ENCODE data around the gene PIP5KL1.

The PIP5KL1 gene

DNA sequence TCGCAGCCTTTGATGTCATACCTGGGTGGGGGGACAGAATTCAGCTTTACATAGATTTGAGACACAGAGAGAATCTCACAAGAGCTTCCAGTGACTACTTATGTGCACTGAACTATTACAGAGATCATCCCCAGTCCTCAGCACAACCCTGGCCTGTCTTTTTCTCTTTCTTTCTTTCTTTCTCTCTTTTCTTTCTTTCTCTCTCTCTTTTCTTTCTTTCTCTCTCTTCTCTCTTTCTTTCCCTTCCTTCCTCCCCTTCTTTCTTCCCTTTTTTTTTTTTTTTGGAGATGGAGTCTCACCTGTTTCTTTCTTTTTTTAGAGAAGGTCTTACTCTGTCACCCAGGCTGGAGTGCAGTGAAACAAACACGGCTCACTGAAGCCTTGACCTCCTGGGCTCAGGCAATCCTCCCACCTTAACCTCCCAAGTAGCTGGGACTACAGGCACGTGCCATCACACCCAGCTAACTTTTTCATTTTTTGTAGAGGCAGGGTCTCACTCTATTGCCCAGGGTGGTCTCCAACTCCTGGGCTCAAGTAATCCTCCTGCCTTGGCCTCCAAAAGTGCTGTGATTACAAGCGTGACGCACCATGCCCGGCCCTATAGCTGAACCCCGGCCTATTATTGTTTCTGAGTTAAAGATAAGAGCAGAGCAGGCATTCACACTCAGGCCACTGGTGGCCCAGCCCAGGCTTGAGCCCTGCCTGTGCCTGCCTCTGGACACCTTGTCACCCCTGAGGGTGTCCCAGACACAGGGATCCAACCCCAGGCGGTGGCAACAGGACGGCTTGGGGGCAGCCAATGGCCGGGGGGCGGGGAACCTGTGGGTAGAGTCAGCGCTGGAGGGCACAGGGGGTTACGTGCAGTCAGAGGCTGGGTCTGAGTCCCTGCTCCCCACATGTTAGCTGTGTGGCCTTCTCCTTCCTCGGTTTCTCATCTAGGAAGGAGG, 4.3 kb downstream of the PIP5KL1 start:
- TF ChIP-seq CTCF (conservative IDR thresholded peaks at IDR 0.05; ENCODE audit: low read depth, low read length): no peak
- H3K4me3 ChIP-seq (ENCODE audit: low read depth, low read length): no peak overlapping the region
- DNase-seq (ENCODE audit: low read depth): no peak

GRCh38 chr9:127924736-127925444, 5.7 kb downstream of the PIP5KL1 start:
- DNase-seq (ENCODE audit: low read depth): no peak
- no peak overlapping the region for H3K4me3 ChIP-seq (ENCODE audit: low read depth, low read length)
- TF ChIP-seq CTCF (conservative IDR thresholded peaks at IDR 0.05; ENCODE audit: low read depth, low read length): no peak

DNA sequence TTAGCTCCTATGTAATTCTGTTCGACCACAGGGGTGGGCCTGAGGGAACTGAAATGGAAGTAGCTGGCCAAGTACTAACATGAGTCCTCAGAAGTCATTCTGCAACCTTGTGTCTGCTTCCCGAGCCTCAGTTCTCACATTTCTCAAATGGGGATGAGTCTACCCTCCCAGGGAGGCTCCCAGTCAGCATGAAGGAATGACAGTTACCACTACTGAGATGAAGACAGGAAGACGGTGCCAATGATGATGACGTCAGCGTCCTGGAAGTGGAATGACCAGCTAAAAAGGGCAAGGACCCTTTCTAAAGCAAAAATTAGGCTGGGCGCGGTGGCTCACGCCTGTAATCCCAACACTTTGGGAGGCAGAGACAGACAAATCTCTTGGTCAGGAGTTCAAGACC, 6.8 kb downstream of the PIP5KL1 start:
- DNase-seq (ENCODE audit: low read depth): peak; percentile 83
- H3K4me3 ChIP-seq (ENCODE audit: low read depth, low read length): no peak overlapping the region
- TF ChIP-seq CTCF (conservative IDR thresholded peaks at IDR 0.05; ENCODE audit: low read depth, low read length): no peak

GRCh38 chr9:127923046-127923445, 7.5 kb downstream of the PIP5KL1 start:
- TF ChIP-seq CTCF (conservative IDR thresholded peaks at IDR 0.05; ENCODE audit: low read depth, low read length): no peak
- DNase-seq (ENCODE audit: low read depth): no peak
- no peak overlapping the region for H3K4me3 ChIP-seq (ENCODE audit: low read depth, low read length)

GRCh38 chr9:127921557-127922120, 8.9 kb downstream of the PIP5KL1 start:
- TF ChIP-seq CTCF (conservative IDR thresholded peaks at IDR 0.05; ENCODE audit: low read depth, low read length): peak; percentile 85
- no peak overlapping the region for H3K4me3 ChIP-seq (ENCODE audit: low read depth, low read length)
- peak; percentile 54 for DNase-seq (ENCODE audit: low read depth)

- H3K4me3 ChIP-seq (ENCODE audit: low read depth, low read length): no peak overlapping the region
- DNase-seq (ENCODE audit: low read depth): no peak
- TF ChIP-seq CTCF (conservative IDR thresholded peaks at IDR 0.05; ENCODE audit: low read depth, low read length): no peak
Observed at GRCh38 chr9:127920794-127921193, 9.8 kb downstream of the PIP5KL1 start.

All from choroid plexus epithelial cell (primary cell).